ENCODE results near the gene ASNS. TPM values are rescaled to one million over a fixed set of nuclear protein-coding genes. Genes with fewer than 3 reads are reported as not detected.
"Not testable (repeated sequence)": the region's sequence is repeated elsewhere in the genome, so short reads cannot be mapped to it uniquely, and the experiment has no call there.

ASNS gene, protein sequence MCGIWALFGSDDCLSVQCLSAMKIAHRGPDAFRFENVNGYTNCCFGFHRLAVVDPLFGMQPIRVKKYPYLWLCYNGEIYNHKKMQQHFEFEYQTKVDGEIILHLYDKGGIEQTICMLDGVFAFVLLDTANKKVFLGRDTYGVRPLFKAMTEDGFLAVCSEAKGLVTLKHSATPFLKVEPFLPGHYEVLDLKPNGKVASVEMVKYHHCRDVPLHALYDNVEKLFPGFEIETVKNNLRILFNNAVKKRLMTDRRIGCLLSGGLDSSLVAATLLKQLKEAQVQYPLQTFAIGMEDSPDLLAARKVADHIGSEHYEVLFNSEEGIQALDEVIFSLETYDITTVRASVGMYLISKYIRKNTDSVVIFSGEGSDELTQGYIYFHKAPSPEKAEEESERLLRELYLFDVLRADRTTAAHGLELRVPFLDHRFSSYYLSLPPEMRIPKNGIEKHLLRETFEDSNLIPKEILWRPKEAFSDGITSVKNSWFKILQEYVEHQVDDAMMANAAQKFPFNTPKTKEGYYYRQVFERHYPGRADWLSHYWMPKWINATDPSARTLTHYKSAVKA
- 10 to 100 TPM in 2 of 3 donors, 1 to 10 TPM in 1; 7.0 to 23.3 (median 16.5) TPM for total RNA-seq

DNA sequence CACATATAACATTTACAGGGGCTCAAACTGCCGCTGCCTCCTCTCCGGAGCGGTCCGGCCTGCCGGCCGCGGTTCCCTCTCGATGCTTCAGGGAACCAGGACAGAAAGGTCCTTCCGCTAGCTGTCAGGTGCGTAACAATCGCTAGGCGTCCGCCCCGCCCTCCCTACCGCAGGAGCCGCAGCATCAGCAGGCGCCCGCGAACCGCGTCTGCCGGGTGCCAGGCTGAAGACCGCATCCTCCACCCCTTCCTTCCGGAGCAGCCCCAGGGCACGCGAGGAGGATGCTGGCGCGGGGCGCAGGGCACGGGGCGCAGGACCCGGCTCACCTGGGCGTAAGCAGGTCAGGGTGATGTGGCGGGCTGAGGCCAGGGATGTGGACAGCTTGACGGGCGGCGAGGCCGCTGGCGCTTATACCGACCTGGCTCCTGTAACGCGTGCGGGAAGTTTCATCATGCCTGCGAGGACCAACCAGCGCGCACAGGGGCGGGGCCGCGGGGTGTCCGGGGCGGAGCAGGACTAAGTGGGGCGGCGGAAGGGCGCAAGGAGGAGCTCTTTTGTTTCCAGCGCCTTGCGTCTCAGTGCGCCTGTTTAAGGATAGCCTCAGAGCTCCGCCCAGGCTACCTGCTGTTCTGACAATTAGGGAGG is at the start of gene ASNS:
Gene ASNS, minus strand, starts transcription at position 384 of the 645 bp plus-strand sequence. CDS start 3,252 bp downstream, outside the sequence.
- intact Hi-C loops (cut with DNase I; ENCODE audit: low total_unique reads): no loop called here
- no peaks in the 10 kb centered on the region for H3K9me3 ChIP-seq
- H3K4me3 ChIP-seq: peak within 1 kb of the TSS; percentile 67 to 96 (median 85)
- peak; percentile 84 to 88 for DNase-seq (ENCODE audit: low spot score in 2 of 2)
- H3K27ac ChIP-seq: peak within 1 kb of the TSS; percentile 76 to 88
- no peaks in the 10 kb centered on the region for H3K36me3 ChIP-seq
- no peaks in the 10 kb centered on the region for H3K27me3 ChIP-seq
- peak in 2 of 3 donors; percentile 39 to 47 for TF ChIP-seq POLR2AphosphoS5 (IDR thresholded peaks at IDR 0.05)
- TF ChIP-seq, protein P1, sequence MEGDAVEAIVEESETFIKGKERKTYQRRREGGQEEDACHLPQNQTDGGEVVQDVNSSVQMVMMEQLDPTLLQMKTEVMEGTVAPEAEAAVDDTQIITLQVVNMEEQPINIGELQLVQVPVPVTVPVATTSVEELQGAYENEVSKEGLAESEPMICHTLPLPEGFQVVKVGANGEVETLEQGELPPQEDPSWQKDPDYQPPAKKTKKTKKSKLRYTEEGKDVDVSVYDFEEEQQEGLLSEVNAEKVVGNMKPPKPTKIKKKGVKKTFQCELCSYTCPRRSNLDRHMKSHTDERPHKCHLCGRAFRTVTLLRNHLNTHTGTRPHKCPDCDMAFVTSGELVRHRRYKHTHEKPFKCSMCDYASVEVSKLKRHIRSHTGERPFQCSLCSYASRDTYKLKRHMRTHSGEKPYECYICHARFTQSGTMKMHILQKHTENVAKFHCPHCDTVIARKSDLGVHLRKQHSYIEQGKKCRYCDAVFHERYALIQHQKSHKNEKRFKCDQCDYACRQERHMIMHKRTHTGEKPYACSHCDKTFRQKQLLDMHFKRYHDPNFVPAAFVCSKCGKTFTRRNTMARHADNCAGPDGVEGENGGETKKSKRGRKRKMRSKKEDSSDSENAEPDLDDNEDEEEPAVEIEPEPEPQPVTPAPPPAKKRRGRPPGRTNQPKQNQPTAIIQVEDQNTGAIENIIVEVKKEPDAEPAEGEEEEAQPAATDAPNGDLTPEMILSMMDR (IDR thresholded peaks at IDR 0.05): no peak
- H3K4me1 ChIP-seq: no peaks in the 10 kb centered on the region

DNA sequence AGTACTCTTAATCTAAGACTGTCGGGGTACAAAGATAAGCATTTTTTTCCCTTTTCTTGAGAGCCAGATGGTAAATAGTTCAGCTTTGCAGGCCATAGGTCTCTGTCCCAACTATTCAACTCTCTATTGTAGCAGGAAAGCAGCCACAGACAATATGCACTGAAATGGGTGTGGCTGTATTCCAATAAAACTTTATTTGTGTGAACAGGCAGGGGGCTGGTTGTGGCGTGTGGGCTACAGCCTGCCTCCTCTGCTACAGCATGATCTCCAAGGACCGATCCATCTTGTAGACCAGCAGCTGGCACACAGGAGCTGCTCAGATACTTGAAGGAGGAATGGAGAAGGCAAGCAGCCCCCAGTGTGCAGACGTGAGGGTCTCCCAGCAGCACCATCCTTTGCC is 49.0 kb upstream of the ASNS start:
- H3K4me1 ChIP-seq; H3K27ac ChIP-seq; H3K36me3 ChIP-seq; H3K9me3 ChIP-seq; H3K27me3 ChIP-seq; DNase-seq (ENCODE audit: low spot score in 2 of 2); intact Hi-C loops (cut with DNase I; ENCODE audit: low total_unique reads); H3K4me3 ChIP-seq: not testable (repeated sequence)

DNA sequence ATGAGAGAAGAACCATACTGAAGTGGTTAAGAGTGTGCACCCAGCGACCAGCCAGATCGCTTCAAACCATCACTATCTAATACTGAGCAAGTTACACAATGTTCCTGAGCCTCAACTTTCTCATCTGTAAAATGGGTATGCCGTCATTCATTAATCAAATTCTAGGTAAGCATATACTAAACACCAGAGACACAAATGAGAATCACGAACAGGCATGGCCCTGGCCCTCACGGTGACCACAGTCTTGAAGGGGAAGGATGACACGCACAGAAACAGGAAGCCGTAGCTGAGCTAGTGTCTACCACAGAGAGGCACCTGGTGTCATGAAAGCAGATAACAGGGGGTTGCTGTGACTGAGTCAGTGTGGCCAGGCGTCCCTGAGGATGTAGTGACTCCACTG is 43.1 kb upstream of the ASNS start:
- intact Hi-C loops (cut with DNase I; ENCODE audit: low total_unique reads); H3K36me3 ChIP-seq; H3K27ac ChIP-seq; H3K4me1 ChIP-seq; H3K4me3 ChIP-seq; H3K9me3 ChIP-seq; DNase-seq (ENCODE audit: low spot score in 2 of 2); H3K27me3 ChIP-seq: not testable (repeated sequence)

DNA sequence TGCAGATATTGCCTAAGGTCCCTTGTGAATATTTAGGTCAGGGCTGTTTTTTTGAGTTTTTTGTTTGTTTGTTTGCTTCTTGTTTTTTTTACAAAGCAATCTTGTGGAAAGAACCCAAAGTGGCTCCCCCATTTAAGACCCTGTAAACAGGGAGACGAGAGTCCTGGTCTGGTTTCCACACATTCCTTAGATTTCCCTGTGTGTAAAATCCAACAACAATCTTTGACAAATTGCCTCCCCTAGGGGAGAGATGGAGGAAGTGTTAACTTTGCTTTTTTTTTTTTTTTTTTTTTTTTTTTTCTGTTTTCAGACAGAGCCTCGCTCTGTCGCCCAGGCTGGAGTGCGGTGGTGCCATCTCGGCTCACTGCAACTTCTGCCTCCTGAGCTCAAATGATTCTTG is 40.1 kb upstream of the ASNS start:
- H3K27ac ChIP-seq; H3K9me3 ChIP-seq; intact Hi-C loops (cut with DNase I; ENCODE audit: low total_unique reads); H3K4me1 ChIP-seq; H3K4me3 ChIP-seq; DNase-seq (ENCODE audit: low spot score in 2 of 2); H3K27me3 ChIP-seq; H3K36me3 ChIP-seq: not testable (repeated sequence)

DNA sequence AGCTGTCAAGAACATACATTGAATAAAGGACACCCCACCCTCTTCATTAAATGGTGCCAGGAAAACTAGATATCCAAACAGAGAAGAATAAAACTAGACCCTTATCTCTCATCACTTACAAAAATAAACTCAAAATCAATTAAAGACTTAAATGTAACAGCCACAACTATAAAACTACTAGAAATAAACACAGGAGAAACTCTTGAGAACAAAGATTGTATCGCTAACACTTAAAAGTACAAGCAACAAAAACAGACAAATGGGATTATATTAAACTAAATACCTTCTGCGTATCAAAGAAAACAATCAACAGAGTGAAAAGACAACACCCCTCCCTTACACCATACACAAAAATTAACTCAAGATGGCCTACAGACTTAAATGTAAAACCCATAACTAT is 24.7 kb upstream of the ASNS start:
- H3K27me3 ChIP-seq; H3K4me1 ChIP-seq; H3K9me3 ChIP-seq; H3K36me3 ChIP-seq; H3K4me3 ChIP-seq; DNase-seq (ENCODE audit: low spot score in 2 of 2); intact Hi-C loops (cut with DNase I; ENCODE audit: low total_unique reads); H3K27ac ChIP-seq: not testable (repeated sequence)

DNA sequence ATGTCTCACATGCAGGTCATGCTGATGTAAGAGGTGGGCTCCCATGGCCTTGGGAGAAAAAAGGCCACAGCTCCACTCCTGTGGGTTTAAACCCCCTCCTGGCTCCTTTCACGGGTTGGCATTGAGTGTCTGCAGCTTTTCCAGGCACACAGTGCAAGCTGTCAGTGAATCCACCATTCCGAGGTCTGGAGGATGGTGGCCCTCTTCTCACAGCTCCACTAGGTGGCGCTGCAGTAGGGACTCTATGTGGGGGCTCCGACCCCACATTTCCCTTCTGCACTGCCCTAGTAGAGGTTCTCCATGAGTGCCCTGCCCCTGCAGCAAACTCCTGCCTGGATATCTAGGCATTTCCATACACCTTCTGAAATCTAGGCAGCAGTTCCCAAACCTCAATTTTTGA is 19.5 kb upstream of the ASNS start:
- DNase-seq (ENCODE audit: low spot score in 2 of 2); H3K9me3 ChIP-seq; H3K36me3 ChIP-seq; H3K4me3 ChIP-seq; intact Hi-C loops (cut with DNase I; ENCODE audit: low total_unique reads); H3K27ac ChIP-seq; H3K4me1 ChIP-seq; H3K27me3 ChIP-seq: not testable (repeated sequence)

DNA sequence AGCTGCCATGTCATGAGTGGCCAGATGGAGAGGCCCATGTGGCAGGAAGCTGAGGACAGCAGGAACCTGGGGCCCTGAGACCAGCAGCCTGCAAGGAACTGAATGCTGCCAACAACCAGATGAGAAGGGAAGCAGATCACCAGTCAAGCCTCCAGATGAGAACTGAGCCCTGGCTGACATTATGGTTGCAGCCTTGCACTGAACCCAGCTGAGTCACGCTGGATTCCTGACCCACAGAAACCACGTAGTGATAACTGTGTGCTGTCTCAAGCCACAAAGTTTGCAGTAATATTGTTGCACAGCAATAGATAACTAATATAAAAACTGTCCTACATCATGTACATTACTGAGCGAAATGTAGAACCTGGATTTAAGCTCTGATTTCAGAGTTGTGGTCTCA is 7.3 kb upstream of the ASNS start:
- H3K4me3 ChIP-seq; H3K36me3 ChIP-seq; H3K27ac ChIP-seq; H3K27me3 ChIP-seq; DNase-seq (ENCODE audit: low spot score in 2 of 2); H3K4me1 ChIP-seq; H3K9me3 ChIP-seq; intact Hi-C loops (cut with DNase I; ENCODE audit: low total_unique reads): not testable (repeated sequence)

DNA sequence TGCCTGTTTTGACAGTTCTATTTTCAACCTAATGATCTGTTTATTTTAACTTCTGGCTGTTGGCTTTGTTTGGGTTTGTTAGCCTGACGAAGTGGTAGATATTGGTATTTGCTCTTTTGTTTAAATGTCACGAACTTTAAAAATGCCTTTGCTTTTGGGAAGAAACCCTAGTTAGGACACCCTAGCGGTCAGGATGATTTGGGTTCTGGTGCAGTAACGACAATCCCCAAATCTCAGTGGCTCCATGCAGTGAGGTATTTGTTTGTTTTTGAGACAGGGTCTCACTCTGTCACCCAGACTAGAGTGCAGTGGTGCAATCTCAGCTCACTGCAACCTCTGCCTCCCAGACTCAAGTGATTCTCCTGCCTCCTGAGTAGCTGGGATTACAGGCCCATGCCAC is 2.7 kb upstream of the ASNS start:
- H3K9me3 ChIP-seq; H3K36me3 ChIP-seq; H3K4me3 ChIP-seq; H3K4me1 ChIP-seq; H3K27me3 ChIP-seq; H3K27ac ChIP-seq; intact Hi-C loops (cut with DNase I; ENCODE audit: low total_unique reads); DNase-seq (ENCODE audit: low spot score in 2 of 2): not testable (repeated sequence)

Data from breast epithelium (tissue), 4 donors.